ENCODE data around the gene NFYB.

NFYB gene

DNA sequence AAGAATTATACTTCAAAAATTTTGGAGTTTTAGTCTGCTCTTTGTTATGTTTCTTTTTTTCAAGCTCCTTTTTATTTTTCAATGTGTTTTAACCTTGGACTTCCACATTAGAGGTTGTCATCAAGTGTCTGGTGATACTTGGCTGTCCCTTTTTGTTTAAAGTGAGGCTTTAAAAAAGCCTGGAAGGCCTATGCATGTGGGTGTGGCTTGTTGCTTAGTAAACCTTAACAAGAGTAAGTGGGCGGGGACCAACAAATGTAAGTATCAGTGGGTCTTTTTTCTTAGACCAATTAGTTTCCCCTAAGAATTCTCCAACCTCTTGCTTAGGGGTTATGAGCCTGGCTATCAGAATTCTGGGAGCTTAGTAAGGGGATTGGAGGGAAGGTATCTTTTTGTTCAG lies 47.3 kb downstream of the NFYB start:
- H3K27me3 ChIP-seq (ENCODE audit: insufficient read depth, low read depth, severe bottlenecking) = no peaks in the 10 kb centered on the region
- no peak for DNase-seq
- H3K9me3 ChIP-seq (ENCODE audit: severe bottlenecking) = no peaks in the 10 kb centered on the region
- no peak overlapping the region for H3K27ac ChIP-seq
- TF ChIP-seq, protein P1, sequence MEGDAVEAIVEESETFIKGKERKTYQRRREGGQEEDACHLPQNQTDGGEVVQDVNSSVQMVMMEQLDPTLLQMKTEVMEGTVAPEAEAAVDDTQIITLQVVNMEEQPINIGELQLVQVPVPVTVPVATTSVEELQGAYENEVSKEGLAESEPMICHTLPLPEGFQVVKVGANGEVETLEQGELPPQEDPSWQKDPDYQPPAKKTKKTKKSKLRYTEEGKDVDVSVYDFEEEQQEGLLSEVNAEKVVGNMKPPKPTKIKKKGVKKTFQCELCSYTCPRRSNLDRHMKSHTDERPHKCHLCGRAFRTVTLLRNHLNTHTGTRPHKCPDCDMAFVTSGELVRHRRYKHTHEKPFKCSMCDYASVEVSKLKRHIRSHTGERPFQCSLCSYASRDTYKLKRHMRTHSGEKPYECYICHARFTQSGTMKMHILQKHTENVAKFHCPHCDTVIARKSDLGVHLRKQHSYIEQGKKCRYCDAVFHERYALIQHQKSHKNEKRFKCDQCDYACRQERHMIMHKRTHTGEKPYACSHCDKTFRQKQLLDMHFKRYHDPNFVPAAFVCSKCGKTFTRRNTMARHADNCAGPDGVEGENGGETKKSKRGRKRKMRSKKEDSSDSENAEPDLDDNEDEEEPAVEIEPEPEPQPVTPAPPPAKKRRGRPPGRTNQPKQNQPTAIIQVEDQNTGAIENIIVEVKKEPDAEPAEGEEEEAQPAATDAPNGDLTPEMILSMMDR (IDR thresholded peaks at IDR 0.05; ENCODE audit: low read depth, low read length) = no peak
- H3K36me3 ChIP-seq = peaks cover 51% of the 10 kb centered on the region
- H3K4me3 ChIP-seq (ENCODE audit: low read depth, low read length) = no peak overlapping the region

DNA sequence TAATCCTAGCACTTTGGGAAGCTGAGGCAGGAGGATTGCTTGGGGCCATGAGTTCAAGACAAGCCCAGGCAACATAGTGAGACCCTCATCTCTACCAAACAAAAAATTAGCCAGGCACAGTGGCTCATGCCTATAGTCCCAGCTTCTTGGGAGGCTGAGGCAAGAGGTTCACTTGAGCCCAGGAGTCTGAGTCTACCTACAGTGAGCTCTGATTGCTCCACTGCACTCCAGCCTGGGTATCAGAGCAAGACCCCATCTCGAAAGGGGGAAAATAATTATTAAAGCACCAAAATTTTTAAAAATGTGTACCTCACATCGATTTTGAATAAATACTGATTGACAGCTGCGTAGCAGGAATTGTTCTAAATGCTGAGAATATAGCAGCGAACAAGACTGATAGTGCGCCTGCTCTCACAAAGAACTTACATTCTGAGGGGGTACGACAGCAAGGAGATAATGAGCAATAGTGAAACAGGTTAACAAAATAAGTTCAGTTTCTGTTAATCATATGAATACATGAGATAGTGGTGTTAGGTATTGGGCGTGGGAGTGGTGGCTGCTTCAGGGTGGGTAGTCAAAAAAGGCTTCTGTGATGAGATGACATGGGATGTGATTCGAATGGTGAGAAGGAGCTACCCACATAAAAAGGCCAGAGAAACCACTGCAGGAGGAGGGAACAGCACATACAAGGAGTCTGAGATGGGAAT lies 54.1 kb downstream of the NFYB start:
- H3K9me3 ChIP-seq (ENCODE audit: severe bottlenecking) = no peaks in the 10 kb centered on the region
- H3K36me3 ChIP-seq = peaks cover 63% of the 10 kb centered on the region
- DNase-seq = no peak
- H3K27me3 ChIP-seq (ENCODE audit: insufficient read depth, low read depth, severe bottlenecking) = no peaks in the 10 kb centered on the region
- TF ChIP-seq, protein P1 (IDR thresholded peaks at IDR 0.05; ENCODE audit: low read depth, low read length) = no peak
- no peak overlapping the region for H3K4me3 ChIP-seq (ENCODE audit: low read depth, low read length)
- no peak overlapping the region for H3K27ac ChIP-seq

DNA sequence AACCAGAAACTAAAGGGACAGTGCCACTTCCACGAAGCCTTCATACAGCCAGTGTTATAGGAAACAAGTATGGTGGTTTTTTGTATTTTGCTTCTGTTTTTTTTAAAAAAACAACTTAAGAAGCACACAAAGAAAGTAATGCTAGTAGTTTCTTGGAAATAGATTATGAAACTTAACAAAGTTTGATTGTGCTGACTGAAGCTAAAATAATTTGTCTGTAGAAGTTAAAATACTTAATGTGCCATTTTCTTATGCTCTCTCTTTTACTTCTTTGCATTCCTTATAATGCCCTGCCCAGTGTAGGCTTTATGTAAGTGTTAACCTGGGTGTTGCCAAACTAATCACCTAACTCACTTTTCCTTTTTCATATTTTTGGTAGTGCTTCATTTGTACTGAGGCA lies 57.2 kb downstream of the NFYB start:
- peaks cover 37% of the 10 kb centered on the region for H3K36me3 ChIP-seq
- H3K4me3 ChIP-seq (ENCODE audit: low read depth, low read length) = no peak overlapping the region
- H3K27me3 ChIP-seq (ENCODE audit: insufficient read depth, low read depth, severe bottlenecking) = no peaks in the 10 kb centered on the region
- TF ChIP-seq, protein P1 (IDR thresholded peaks at IDR 0.05; ENCODE audit: low read depth, low read length) = no peak
- H3K9me3 ChIP-seq (ENCODE audit: severe bottlenecking) = no peaks in the 10 kb centered on the region
- no peak for DNase-seq
- H3K27ac ChIP-seq = no peak overlapping the region

DNA sequence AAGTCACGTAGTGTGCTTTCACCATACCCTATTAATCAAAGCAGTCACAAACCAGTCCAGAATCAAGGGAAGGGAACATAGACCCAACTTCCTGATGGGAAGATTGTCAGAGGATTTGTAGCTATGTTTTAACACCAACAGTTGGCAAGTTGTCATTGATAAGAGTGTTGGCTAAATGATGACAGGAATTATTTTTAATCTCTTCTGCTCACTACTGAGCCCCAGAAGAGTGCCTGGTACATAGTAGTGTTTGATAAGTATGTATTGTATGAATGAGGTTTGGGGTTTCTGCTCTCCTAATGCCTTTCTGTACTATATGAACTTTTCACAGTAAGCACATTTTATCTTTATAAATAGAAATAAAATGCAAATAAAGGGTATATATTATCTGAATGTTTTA lies 59.0 kb downstream of the NFYB start:
- Histone ChIP-seq H3K27ac (no peak overlapping the region), H3K9me3 (ENCODE audit: severe bottlenecking) (no peaks in the 10 kb centered on the region), H3K36me3 (peaks cover 38% of the 10 kb centered on the region), H3K4me3 (ENCODE audit: low read depth, low read length) (no peak overlapping the region), H3K27me3 (ENCODE audit: insufficient read depth, low read depth, severe bottlenecking) (no peaks in the 10 kb centered on the region)
- TF ChIP-seq, protein P1 (IDR thresholded peaks at IDR 0.05; ENCODE audit: low read depth, low read length) = no peak
- DNase-seq = no peak

DNA sequence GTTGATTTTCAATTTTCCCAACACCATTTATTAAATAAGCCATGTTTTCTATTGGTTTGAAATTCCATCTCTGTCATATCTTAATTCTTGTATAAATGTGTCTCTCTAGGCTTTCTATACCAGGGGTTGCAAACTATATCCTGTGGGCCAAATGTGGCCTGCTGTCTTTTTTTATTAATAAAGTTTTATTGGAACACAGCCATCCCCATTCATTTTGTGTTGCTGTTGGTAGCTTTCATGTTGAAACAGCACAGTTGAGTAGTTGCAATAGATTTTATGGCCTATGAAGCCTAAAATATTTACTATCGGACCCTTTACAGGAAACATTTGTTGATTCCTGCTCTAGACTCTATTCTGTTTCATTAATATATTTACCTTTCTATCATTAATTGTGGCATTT lies 64.3 kb downstream of the NFYB start:
- H3K4me3 ChIP-seq (ENCODE audit: low read depth, low read length) = no peak overlapping the region
- H3K9me3 ChIP-seq (ENCODE audit: severe bottlenecking) = no peaks in the 10 kb centered on the region
- no peak for DNase-seq
- no peak overlapping the region for H3K27ac ChIP-seq
- peaks cover 38% of the 10 kb centered on the region for H3K36me3 ChIP-seq
- TF ChIP-seq, protein P1 (IDR thresholded peaks at IDR 0.05; ENCODE audit: low read depth, low read length) = no peak
- no peaks in the 10 kb centered on the region for H3K27me3 ChIP-seq (ENCODE audit: insufficient read depth, low read depth, severe bottlenecking)

DNA sequence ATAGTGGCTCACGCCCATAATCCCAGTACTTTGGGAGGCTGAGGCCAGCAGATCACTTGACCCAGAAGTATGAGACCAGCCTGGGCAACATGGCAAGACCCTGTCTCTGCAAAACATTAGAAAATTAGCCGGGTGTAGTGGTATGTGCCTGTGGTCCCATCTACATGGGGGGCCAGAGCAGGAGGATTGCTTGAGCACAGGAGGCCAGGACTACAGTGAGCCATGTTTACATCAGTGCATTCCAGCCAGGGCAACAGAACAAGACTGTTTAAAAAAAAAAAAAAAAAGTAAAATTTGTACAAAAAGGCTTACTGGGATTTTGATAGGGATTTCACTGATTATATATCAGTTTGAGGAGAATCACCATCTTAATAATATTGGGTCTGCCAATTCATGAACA lies 65.9 kb downstream of the NFYB start:
- TF ChIP-seq, protein P1 (IDR thresholded peaks at IDR 0.05; ENCODE audit: low read depth, low read length) = no peak

More for the DNA sequence above, 65.9 kb downstream of the NFYB start:
- H3K36me3 ChIP-seq = peaks cover 46% of the 10 kb centered on the region
- no peaks in the 10 kb centered on the region for H3K9me3 ChIP-seq (ENCODE audit: severe bottlenecking)
- no peak for DNase-seq
- no peaks in the 10 kb centered on the region for H3K27me3 ChIP-seq (ENCODE audit: insufficient read depth, low read depth, severe bottlenecking)
- no peak overlapping the region for H3K4me3 ChIP-seq (ENCODE audit: low read depth, low read length)
- H3K27ac ChIP-seq = no peak overlapping the region

All from WERI-Rb-1 (cell line).